K562 (cell line): ENCODE data around the gene SFN. TPM values are rescaled to one million over a fixed set of nuclear protein-coding genes. Genes with fewer than 3 reads are reported as not detected.

Experiments
- CBX3 ChIP-seq, 2 experiments: IDR thresholded peaks; 1 replicate in 1 of 2; 2 replicates in 1 of 2; pipeline ENCODE4 v1.6.1; 2012; ENCODE audit warnings: inconsistent platforms in 2 of 2, low read length in 2 of 2, borderline replicate concordance in 1 of 2, control low read depth in 1 of 2
- CC2D1A ChIP-seq: fragments of 450-650 bp; IDR thresholded peaks from 2 replicates; pipeline ENCODE4 v1.6.1; 2017; ENCODE audit warnings: mild to moderate bottlenecking
- CEBPB ChIP-seq: fragments of 450-650 bp; IDR thresholded peaks from 2 replicates; pipeline ENCODE4 v1.6.1; 2016; ENCODE audit warnings: missing genetic modification characterization, missing compliant biosample characterization
- CHD1 ChIP-seq: fragments of 200-600 bp; sonication (generic); IDR thresholded peaks from one replicate; pipeline ENCODE4 v1.6.1; 2012; ENCODE audit warnings: mild to moderate bottlenecking, moderate library complexity, low read length, inconsistent platforms
- E2F3 ChIP-seq: fragments of 250-450 bp; sonication (Bioruptor Pico); IDR thresholded peaks from 2 replicates; pipeline ENCODE4 v1.4.0; 2020; ENCODE audit warnings: mild to moderate bottlenecking
- EZH2 ChIP-seq: IDR thresholded peaks from 2 replicates; pipeline ENCODE4 v1.6.1; 2012; ENCODE audit warnings: low read depth, mild to moderate bottlenecking, inconsistent platforms, low read length, borderline replicate concordance
- FOS ChIP-seq: IDR thresholded peaks from 3 replicates; pipeline ENCODE4 v1.6.1; 2011; ENCODE audit not compliant: insufficient read length; ENCODE audit errors: extremely low read depth
- HIVEP1 ChIP-seq: fragments of 250-450 bp; sonication (Bioruptor Pico); IDR thresholded peaks from 2 replicates; pipeline ENCODE4 v1.4.0; 2020; ENCODE audit warnings: mild to moderate bottlenecking
- HNRNPK ChIP-seq: fragments of 200-400 bp; formaldehyde crosslinking; IDR thresholded peaks from one replicate; pipeline ENCODE4 v1.6.1; 2018; ENCODE audit warnings: mild to moderate bottlenecking, low read depth, low read length; ENCODE audit not compliant: poor library complexity, severe bottlenecking
- HNRNPUL1 ChIP-seq: fragments of 200-400 bp; formaldehyde crosslinking; IDR thresholded peaks from 2 replicates; pipeline ENCODE4 v1.6.1; 2017; ENCODE audit warnings: low read length
- JUN ChIP-seq, 2 experiments: sonication (generic) in 1 of 2; formaldehyde crosslinking in 1 of 2; IDR thresholded peaks; 2 replicates each; pipeline versions ENCODE4 v1.6.1 to v1.8.0; 2012 to 2022; ENCODE audit warnings: borderline replicate concordance in 2 of 2, mild to moderate bottlenecking in 2 of 2, improper control_type of control experiment in 1 of 2, low read depth in 1 of 2, low read length in 1 of 2, missing genetic modification reagents in 1 of 2
- POLR2G ChIP-seq: fragments of 200-400 bp; formaldehyde crosslinking; IDR thresholded peaks from 2 replicates; pipeline ENCODE4 v1.6.1; 2017; ENCODE audit warnings: low read depth, mild to moderate bottlenecking, antibody characterized with exemption, low read length, moderate library complexity
- POLR3G ChIP-seq: IDR thresholded peaks from 2 replicates; pipeline ENCODE4 v1.6.1; 2011; ENCODE audit not compliant: insufficient read length, insufficient replicate concordance; ENCODE audit errors: extremely low read depth
- RAD51 ChIP-seq: fragments of 450-650 bp; IDR thresholded peaks from 2 replicates; pipeline ENCODE4 v1.7.1; 2016; ENCODE audit warnings: low read depth, mild to moderate bottlenecking, borderline replicate concordance
- ZNF263 ChIP-seq: sonication (generic); formaldehyde crosslinking; IDR thresholded peaks from 2 replicates; pipeline ENCODE4 v1.8.0; 2022; ENCODE audit warnings: mild to moderate bottlenecking, missing genetic modification reagents, borderline replicate concordance
- ZNF507 ChIP-seq: conservative IDR thresholded peaks from 2 replicates; pipeline ENCODE4 v1.6.1; 2017; ENCODE audit warnings: missing genetic modification characterization, missing compliant biosample characterization
- polyA plus RNA-seq, 8 experiments: library from polyadenylated mRNA; depleted of rRNA in 4 of 8; stranded (reverse) in 5 of 8; unstranded in 3 of 8; fragments of >200 nt; fragmentation: Nextera tagmentation in 2 of 8; fragmentation: Illumina TruSeq in 1 of 8; extraction: Ambion mirVana in 2 of 8; extraction: Trizol in 1 of 8; gene quantifications; 2 replicates each; pipeline versions ENCODE4 v1.2.1 to v1.2.3, GENCODE V29; 2011 to 2014; ENCODE audit warnings: inconsistent platforms in 1 of 8, missing spikeins in 1 of 8
- total RNA-seq, 7 experiments: library from RNA; depleted of rRNA in 6 of 7; stranded (reverse); fragments of >200 nt in 6 of 7; fragmentation: Illumina TruSeq in 2 of 7; extraction: Trizol in 2 of 7; gene quantifications; 2 replicates each; pipeline versions ENCODE4 v1.2.1 to v1.2.3, GENCODE V29; 2011 to 2021; ENCODE audit warnings: low replicate concordance in 1 of 7
- TF ChIP-seq, protein P1 (sequence below), 2 experiments: fragments of 450-650 bp in 1 of 2; IDR thresholded peaks; 2 replicates each; pipeline ENCODE4 v1.6.1; 2011 to 2017; ENCODE audit warnings: low read depth in 2 of 2, antibody characterized with exemption in 1 of 2, borderline replicate concordance in 1 of 2, low read length in 1 of 2, mild to moderate bottlenecking in 1 of 2, mixed read lengths in 1 of 2; ENCODE audit not compliant: control insufficient read depth in 1 of 2
- TF ChIP-seq, protein P2 (sequence below): fragments of 450-650 bp; IDR thresholded peaks from 2 replicates; pipeline ENCODE4 v1.7.1; 2018; ENCODE audit warnings: mild to moderate bottlenecking, low read depth; ENCODE audit not compliant: partially characterized antibody
- TF ChIP-seq, protein P3 (sequence below): fragments of 450-650 bp; IDR thresholded peaks from 2 replicates; pipeline ENCODE4 v1.6.1; 2016; ENCODE audit warnings: low read depth, mild to moderate bottlenecking, moderate library complexity

The SFN gene
- total and polyA plus RNA-seq, 9 of the 15 experiments (the other 6 are each of a cell fraction or from before 2014, with no cell fraction given): 0.10 to 3.8 (median 2.0) TPM

DNA sequence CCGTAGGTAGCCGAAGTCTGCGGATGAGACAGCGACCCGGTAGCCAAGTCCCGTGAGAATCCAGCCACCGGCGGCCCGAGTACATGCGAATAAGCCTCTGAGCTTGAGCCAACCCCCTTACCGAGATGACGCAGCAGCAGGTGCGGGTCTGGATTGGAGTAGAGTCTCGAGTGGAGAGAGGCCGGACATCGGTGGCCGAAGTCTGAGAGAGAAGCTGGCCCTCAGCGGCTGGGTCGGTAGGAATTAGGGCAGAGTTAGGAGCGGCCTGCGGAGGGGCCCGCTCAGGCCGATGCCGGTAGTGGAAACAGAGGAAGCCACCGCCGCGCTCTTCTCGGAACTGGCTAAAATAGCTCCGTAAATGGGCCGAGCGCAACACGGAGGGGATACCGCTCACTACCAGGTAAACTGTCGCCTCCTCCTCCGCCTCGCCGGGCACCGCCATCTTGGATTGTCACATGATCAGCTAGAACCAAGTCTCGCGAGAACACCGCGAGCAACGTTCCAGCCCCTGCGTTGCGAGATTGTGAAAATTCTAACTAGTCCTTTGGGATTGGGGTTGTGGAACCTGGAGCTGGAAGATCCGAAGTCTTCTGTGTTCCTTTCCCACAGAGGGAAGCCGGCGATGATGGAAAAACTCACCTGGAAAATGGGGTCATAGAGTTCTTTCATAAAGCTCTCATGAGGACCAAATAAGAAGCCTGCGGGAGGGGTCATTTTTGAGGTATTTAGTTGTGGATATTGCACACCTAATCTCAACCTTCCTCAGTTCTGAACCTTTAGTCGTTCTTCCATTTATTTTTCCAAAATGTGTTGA, 37.3 kb downstream of the SFN start, which contains the start of gene GPATCH3 (continued):
- no peak for TF ChIP-seq EZH2
- TF ChIP-seq, protein P1, sequence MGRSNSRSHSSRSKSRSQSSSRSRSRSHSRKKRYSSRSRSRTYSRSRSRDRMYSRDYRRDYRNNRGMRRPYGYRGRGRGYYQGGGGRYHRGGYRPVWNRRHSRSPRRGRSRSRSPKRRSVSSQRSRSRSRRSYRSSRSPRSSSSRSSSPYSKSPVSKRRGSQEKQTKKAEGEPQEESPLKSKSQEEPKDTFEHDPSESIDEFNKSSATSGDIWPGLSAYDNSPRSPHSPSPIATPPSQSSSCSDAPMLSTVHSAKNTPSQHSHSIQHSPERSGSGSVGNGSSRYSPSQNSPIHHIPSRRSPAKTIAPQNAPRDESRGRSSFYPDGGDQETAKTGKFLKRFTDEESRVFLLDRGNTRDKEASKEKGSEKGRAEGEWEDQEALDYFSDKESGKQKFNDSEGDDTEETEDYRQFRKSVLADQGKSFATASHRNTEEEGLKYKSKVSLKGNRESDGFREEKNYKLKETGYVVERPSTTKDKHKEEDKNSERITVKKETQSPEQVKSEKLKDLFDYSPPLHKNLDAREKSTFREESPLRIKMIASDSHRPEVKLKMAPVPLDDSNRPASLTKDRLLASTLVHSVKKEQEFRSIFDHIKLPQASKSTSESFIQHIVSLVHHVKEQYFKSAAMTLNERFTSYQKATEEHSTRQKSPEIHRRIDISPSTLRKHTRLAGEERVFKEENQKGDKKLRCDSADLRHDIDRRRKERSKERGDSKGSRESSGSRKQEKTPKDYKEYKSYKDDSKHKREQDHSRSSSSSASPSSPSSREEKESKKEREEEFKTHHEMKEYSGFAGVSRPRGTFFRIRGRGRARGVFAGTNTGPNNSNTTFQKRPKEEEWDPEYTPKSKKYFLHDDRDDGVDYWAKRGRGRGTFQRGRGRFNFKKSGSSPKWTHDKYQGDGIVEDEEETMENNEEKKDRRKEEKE (IDR thresholded peaks at IDR 0.05; ENCODE audit: borderline replicate concordance in 1 of 2, control insufficient read depth in 1 of 2, low read depth in 2 of 2, low read length in 1 of 2): no peak
- TF ChIP-seq RAD51: peak; percentile 95
- TF ChIP-seq POLR2G: peak; percentile 90
- TF ChIP-seq CBX3 (IDR thresholded peaks at IDR 0.05; ENCODE audit: borderline replicate concordance in 1 of 2, low read length in 2 of 2): no peak
- no peak for TF ChIP-seq ZNF507 (tag)
- no peak; the same call in 1 of the 2 replicates for TF ChIP-seq CC2D1A
- no peak for TF ChIP-seq HNRNPUL1
- no peak for TF ChIP-seq HNRNPK
- TF ChIP-seq CEBPB: peak; percentile 88
- no peak for TF ChIP-seq JUN (IDR thresholded peaks at IDR 0.05; ENCODE audit: borderline replicate concordance, low read depth, low read length)
- TF ChIP-seq JUN (CRISPR knock-in tag; IDR thresholded peaks at IDR 0.05; ENCODE audit: borderline replicate concordance): no peak
- no peak for TF ChIP-seq CHD1
- TF ChIP-seq, protein P2, sequence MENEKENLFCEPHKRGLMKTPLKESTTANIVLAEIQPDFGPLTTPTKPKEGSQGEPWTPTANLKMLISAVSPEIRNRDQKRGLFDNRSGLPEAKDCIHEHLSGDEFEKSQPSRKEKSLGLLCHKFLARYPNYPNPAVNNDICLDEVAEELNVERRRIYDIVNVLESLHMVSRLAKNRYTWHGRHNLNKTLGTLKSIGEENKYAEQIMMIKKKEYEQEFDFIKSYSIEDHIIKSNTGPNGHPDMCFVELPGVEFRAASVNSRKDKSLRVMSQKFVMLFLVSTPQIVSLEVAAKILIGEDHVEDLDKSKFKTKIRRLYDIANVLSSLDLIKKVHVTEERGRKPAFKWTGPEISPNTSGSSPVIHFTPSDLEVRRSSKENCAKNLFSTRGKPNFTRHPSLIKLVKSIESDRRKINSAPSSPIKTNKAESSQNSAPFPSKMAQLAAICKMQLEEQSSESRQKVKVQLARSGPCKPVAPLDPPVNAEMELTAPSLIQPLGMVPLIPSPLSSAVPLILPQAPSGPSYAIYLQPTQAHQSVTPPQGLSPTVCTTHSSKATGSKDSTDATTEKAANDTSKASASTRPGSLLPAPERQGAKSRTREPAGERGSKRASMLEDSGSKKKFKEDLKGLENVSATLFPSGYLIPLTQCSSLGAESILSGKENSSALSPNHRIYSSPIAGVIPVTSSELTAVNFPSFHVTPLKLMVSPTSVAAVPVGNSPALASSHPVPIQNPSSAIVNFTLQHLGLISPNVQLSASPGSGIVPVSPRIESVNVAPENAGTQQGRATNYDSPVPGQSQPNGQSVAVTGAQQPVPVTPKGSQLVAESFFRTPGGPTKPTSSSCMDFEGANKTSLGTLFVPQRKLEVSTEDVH: peak; percentile 56
- TF ChIP-seq FOS: no peak
- no peak for TF ChIP-seq HIVEP1 (CRISPR knock-in tag)
- no peak for TF ChIP-seq POLR3G
- TF ChIP-seq ZNF263 (CRISPR knock-in tag): no peak
- 0 out of 2 replicates have a peak, but pooled peaks have one; percentile 1 for TF ChIP-seq E2F3 (CRISPR knock-in tag)
- TF ChIP-seq, protein P3, sequence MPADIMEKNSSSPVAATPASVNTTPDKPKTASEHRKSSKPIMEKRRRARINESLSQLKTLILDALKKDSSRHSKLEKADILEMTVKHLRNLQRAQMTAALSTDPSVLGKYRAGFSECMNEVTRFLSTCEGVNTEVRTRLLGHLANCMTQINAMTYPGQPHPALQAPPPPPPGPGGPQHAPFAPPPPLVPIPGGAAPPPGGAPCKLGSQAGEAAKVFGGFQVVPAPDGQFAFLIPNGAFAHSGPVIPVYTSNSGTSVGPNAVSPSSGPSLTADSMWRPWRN: no peak
